CD4-positive, alpha-beta T cell treated with Interleukin-6 at 100 ng/mL for 8 hours (primary cell): Measurements from ENCODE around the gene ORC6.

Source experiments
- DNase-seq: peaks from one replicate; pipeline ENCODE4 v3.0.0-alpha.2; 2020; ENCODE audit warnings: mixed read lengths, low spot score

ORC6 gene

DNA sequence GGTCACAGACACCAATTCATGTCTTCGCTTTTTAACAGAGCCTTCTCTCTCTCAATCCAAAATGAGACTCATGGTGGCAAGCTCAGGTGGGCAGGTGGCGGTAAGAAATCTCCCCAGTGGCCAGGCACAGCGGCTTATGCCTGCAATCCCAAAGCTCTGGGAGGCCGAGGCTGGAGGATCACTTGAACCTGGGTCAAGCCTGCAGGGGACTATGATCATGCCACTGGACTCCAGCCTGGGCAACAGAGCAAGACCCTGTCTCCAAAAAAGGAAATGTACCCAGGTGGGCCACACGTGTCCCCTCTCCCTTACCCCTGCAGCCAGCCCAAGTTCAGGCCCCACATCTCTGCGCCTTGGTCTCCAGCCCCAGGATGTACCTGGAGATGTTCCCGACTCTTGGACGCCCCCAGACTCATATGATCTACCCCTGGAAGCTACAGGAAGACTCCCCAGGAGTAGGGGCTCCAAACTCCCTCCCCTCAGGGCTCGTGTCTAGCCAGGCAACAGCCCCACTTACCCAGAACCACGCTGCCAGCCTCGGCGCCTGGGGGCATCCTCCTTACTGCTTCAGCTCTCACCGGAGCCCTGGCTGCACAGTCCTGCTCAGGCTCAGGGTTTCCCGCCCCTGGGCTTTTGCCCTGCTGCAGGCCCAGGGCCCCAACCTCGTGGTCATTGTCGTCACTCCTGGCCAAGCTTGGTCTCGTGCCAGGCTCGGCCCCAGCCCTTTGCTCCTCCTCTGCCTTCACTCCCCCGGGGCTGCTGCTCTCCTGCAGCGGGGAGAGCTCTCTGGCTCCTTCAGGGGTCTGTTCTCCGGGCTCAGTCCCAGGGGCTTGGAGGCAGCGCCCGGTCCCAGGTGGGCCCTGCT is 42.5 kb downstream of the ORC6 start:
- no peak for DNase-seq

GRCh38 chr16:46732561-46732960 is 43.1 kb downstream of the ORC6 start:
- no peak for DNase-seq

- DNase-seq = no peak
Observed at GRCh38 chr16:46733319-46733830, 43.9 kb downstream of the ORC6 start.

GRCh38 chr16:46736695-46737094 is 47.2 kb downstream of the ORC6 start:
- DNase-seq = no peak

GRCh38 chr16:46737621-46738214 is 48.3 kb downstream of the ORC6 start:
- no peak for DNase-seq

GRCh38 chr16:46739934-46740333 is 50.5 kb downstream of the ORC6 start:
- no peak for DNase-seq

- no peak for DNase-seq
Observed at GRCh38 chr16:46743232-46743719, 53.8 kb downstream of the ORC6 start.

DNA sequence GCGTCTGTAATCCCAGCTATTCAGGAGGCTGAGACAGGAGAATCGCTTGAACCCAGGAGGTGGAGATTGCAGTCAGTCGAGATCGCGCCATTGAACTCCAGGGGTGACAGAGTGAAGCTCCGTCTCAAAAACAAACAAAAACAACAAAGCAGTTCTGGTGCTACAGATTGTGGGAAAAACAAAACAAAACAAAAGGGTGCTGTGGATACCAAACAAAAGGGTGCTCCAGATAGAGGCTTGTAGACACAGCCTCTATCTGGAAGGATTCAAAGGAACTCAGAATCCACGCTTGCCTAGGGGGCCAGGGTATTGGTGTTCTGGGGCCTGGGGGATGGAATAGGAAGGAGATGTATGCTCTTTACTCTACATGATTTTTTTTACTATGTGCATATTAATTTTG is 56.2 kb downstream of the ORC6 start:
- DNase-seq = no peak

DNA sequence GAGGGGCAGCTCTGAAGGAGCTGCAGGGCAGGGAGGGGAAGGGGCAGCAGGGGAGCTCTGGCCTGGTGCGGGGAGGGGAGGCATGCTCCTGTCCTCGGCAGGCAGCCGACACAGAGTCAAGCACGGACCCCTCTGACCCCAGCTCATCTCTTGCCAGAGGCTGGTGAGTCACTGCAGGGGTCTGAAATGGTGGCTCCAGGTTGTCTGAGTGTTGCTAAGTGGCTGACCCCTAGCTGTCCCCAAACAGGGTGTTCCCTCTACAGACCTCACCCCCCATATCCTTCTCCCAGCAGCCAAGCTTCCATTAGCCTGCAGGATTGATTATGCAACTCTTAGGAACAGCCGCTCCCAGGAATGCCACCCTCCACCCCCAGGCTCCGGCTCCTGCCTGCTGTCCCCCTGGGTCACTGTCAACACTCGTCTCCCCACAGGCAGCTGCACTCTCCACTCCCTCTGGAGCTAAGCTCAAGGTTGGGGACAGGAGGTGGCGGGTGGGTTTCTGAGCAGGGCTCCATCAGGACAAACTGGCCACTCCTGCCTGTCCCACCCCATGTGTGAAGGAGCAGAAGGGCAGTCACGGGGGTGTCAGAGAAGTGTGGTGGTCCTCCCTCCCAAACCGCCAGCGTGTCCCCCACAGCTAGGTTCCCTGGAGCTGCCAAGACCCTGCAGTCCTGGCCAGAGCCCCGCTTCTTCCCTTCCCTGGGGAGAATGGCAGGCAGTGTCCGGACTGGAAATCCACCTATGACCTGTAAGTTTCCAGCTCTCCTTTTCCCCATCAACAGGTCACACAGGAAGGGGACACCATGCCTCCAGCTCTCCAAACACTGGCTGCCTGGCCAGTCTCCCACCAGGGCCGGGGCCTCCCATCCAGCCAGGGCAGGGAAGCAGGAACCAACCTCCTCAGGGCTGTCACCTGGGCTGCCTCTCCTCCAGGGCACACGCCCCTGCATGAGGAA is 57.6 kb downstream of the ORC6 start:
- no peak for DNase-seq
